ENCODE data around the gene EML6.

EML6 gene

GRCh38 chr2:54957321-54957999 lies 234.0 kb downstream of the EML6 start:
- FAIRE-seq, result no peak
- DNase-seq (ENCODE audit: insufficient read length, low spot score), result no peak

GRCh38 chr2:54958717-54959371 lies 235.4 kb downstream of the EML6 start:
- FAIRE-seq (no peak), DNase-seq (ENCODE audit: insufficient read length, low spot score) (no peak)

GRCh38 chr2:54960164-54960563 lies 236.7 kb downstream of the EML6 start:
- no peak for DNase-seq (ENCODE audit: insufficient read length, low spot score)
- no peak for FAIRE-seq

- FAIRE-seq, result no peak
- DNase-seq (ENCODE audit: insufficient read length, low spot score), result no peak
Observed at GRCh38 chr2:54962511-54962910, 239.0 kb downstream of the EML6 start.

- no peak for DNase-seq (ENCODE audit: insufficient read length, low spot score)
- FAIRE-seq, result no peak
Observed at GRCh38 chr2:54962935-54963440, 239.5 kb downstream of the EML6 start.

GRCh38 chr2:54963476-54963875 lies 240.0 kb downstream of the EML6 start:
- no peak for FAIRE-seq

GRCh38 chr2:54964271-54964670 lies 240.8 kb downstream of the EML6 start:
- no peak for DNase-seq (ENCODE audit: insufficient read length, low spot score)
- no peak for FAIRE-seq

More at GRCh38 chr2:54963476-54963875, 240.0 kb downstream of the EML6 start:
- no peak for DNase-seq (ENCODE audit: insufficient read length, low spot score)

- DNase-seq (ENCODE audit: insufficient read length, low spot score), result no peak
Observed at GRCh38 chr2:54964816-54965215, 241.4 kb downstream of the EML6 start.

GRCh38 chr2:54965425-54965824 lies 242.0 kb downstream of the EML6 start:
- DNase-seq (ENCODE audit: insufficient read length, low spot score) (no peak), FAIRE-seq (no peak)

More at GRCh38 chr2:54964816-54965215, 241.4 kb downstream of the EML6 start:
- no peak for FAIRE-seq

GRCh38 chr2:54966165-54966832 lies 242.8 kb downstream of the EML6 start:
- FAIRE-seq (no peak), DNase-seq (ENCODE audit: insufficient read length, low spot score) (no peak)

GRCh38 chr2:54966837-54967236 lies 243.4 kb downstream of the EML6 start:
- DNase-seq (ENCODE audit: insufficient read length, low spot score), result no peak
- no peak for FAIRE-seq

GRCh38 chr2:54967269-54967668 lies 243.8 kb downstream of the EML6 start:
- no peak for FAIRE-seq
- no peak for DNase-seq (ENCODE audit: insufficient read length, low spot score)

GRCh38 chr2:54967759-54968365 lies 244.4 kb downstream of the EML6 start:
- no peak for FAIRE-seq
- DNase-seq (ENCODE audit: insufficient read length, low spot score), result no peak

- DNase-seq (ENCODE audit: insufficient read length, low spot score) (no peak), FAIRE-seq (no peak)
Observed at GRCh38 chr2:54968561-54969218, 245.2 kb downstream of the EML6 start.

GRCh38 chr2:54969295-54969939 lies 246.0 kb downstream of the EML6 start:
- FAIRE-seq (no peak), DNase-seq (ENCODE audit: insufficient read length, low spot score) (no peak)

GRCh38 chr2:54969940-54970338 lies 246.5 kb downstream of the EML6 start:
- FAIRE-seq, result no peak
- DNase-seq (ENCODE audit: insufficient read length, low spot score), result no peak

GRCh38 chr2:54975175-54975574 lies 251.7 kb downstream of the EML6 start:
- DNase-seq (ENCODE audit: insufficient read length, low spot score) (no peak), FAIRE-seq (no peak)

- no peak for FAIRE-seq
- DNase-seq (ENCODE audit: insufficient read length, low spot score), result no peak
Observed at GRCh38 chr2:54975598-54976492, 252.4 kb downstream of the EML6 start.

GRCh38 chr2:54977149-54977548 lies 253.7 kb downstream of the EML6 start:
- FAIRE-seq (no peak), DNase-seq (ENCODE audit: insufficient read length, low spot score) (no peak)

Data from HTR-8/SVneo (cell line).